PC-9 (cell line): ENCODE results near the gene SRL. TPM values are rescaled to one million over a fixed set of nuclear protein-coding genes. Genes with fewer than 3 reads are reported as not detected.
"Not testable (repeated sequence)": the region's sequence is repeated elsewhere in the genome, so short reads cannot be mapped to it uniquely, and the experiment has no call there.

Experiments used
- BruUV-seq: library from RNA; stranded (reverse); fragments of 400-500 nt; replicated peaks from 2 replicates; lab custom pipeline; 2021; lab: Mats Ljungman, UMichigan
- CTCF ChIA-PET: fragments of 300-600 bp; sonication (Branson Sonifier 250); formaldehyde crosslinking; loops from one replicate; lab custom pipeline; 2022; ENCODE audit warnings: antibody characterized with exemption; lab: Charles Lee
- POLR2A ChIA-PET: fragments of 300-600 bp; sonication (Branson Sonifier 250); formaldehyde crosslinking; loops from one replicate; lab custom pipeline; 2022; ENCODE audit warnings: antibody characterized with exemption; ENCODE audit not compliant: unreplicated experiment; lab: Charles Lee
- DNase-seq, 2 experiments: peaks; one replicate each; pipeline versions ENCODE4 v3.0.0 to v3.0.0-alpha.2; 2015 to 2022; ENCODE audit warnings: mixed read lengths in 1 of 2
- H2AFZ ChIP-seq: fragments of 200-600 bp; sonication (generic); 2 replicates; pipeline ENCODE4 v1.8.1; 2017; ENCODE audit warnings: antibody characterized with exemption
- H3F3A ChIP-seq: fragments of 200-600 bp; sonication (generic); 2 replicates; pipeline ENCODE4 v1.8.1; 2017; ENCODE audit warnings: antibody characterized with exemption, mild to moderate bottlenecking, low read depth; ENCODE audit not compliant: insufficient read depth
- H3K27ac ChIP-seq: fragments of 200-600 bp; sonication (generic); 2 replicates; pipeline ENCODE4 v1.6.1; 2016; ENCODE audit warnings: mixed run types
- H3K27me3 ChIP-seq: fragments of 200-600 bp; sonication (generic); 2 replicates; pipeline ENCODE4 v1.6.1; 2016; ENCODE audit warnings: low read depth, mixed run types; ENCODE audit not compliant: insufficient read depth
- H3K36me3 ChIP-seq: fragments of 200-600 bp; sonication (generic); 2 replicates; pipeline ENCODE4 v1.6.1; 2016; ENCODE audit warnings: low read depth, mixed run types
- H3K4me1 ChIP-seq: fragments of 200-600 bp; sonication (generic); replicated peaks from 2 replicates; pipeline ENCODE4 v1.6.1; 2016; ENCODE audit warnings: mixed run types; ENCODE audit not compliant: insufficient read depth
- H3K4me2 ChIP-seq: fragments of 200-600 bp; sonication (generic); 2 replicates; pipeline ENCODE4 v1.6.1; 2017; ENCODE audit warnings: mixed run types
- H3K4me3 ChIP-seq: fragments of 200-600 bp; sonication (generic); 2 replicates; pipeline ENCODE4 v1.6.1; 2016; ENCODE audit warnings: mixed run types
- H3K79me2 ChIP-seq: fragments of 200-600 bp; sonication (generic); 2 replicates; pipeline ENCODE4 v1.6.1; 2017; ENCODE audit warnings: low read depth, mixed run types
- H3K9me2 ChIP-seq: fragments of 200-600 bp; sonication (generic); 2 replicates; pipeline ENCODE4 v1.8.1; 2017; ENCODE audit warnings: mild to moderate bottlenecking; ENCODE audit not compliant: insufficient read depth
- H3K9me3 ChIP-seq: fragments of 200-600 bp; sonication (generic); 2 replicates; pipeline ENCODE4 v1.8.1; 2016; ENCODE audit warnings: low read depth; ENCODE audit not compliant: insufficient read depth
- H4K20me1 ChIP-seq: fragments of 200-600 bp; sonication (generic); 2 replicates; pipeline ENCODE4 v1.8.1; 2017; ENCODE audit not compliant: insufficient read depth
- CTCF ChIP-seq: fragments of 200-600 bp; sonication (generic); conservative IDR thresholded peaks from 2 replicates; pipeline ENCODE4 v1.6.1; 2017; ENCODE audit warnings: mixed run types, antibody characterized with exemption, mild to moderate bottlenecking, moderate library complexity
- EZH2 ChIP-seq: fragments of 200-600 bp; sonication (generic); IDR thresholded peaks from 2 replicates; pipeline ENCODE4 v1.8.0; 2017; ENCODE audit warnings: antibody characterized with exemption, low read depth
- intact Hi-C: fragments of 100-400 bp; cut with micrococcal nuclease; formaldehyde crosslinking; loops from one replicate; pipeline ENCODE4 v1.10.0; 2022; ENCODE audit not compliant: unreplicated experiment
- total RNA-seq: library from RNA; stranded (reverse); gene quantifications from 2 replicates; pipeline ENCODE4 v1.2.3, GENCODE V29; 2021

SRL gene
- total RNA-seq, 1 experiment from 2014 or later: not detected

- no TSS peak for BruUV-seq
- DNase-seq: peak; percentile 93 to 100
- H3F3A ChIP-seq: peaks cover 29% of the 10 kb centered on the region; the same call in 1 of the 2 replicates
- CTCF ChIA-PET: interaction anchor here (0.5 to 1.8 kb wide), 26 partner anchors 17 to 1119 kb away, joined by 3 to 47 read pairs (median 4); partner anchors contain the start of genes TFAP4 and ZNF213
- intact Hi-C loops: loop anchor here (1.0 to 10.0 kb wide), 10 partner anchors 18 to 559 kb away; partner anchors contain the start of genes ADCY9 and CREBBP
- TF ChIP-seq EZH2: no peak
- H3K9me3 ChIP-seq: no peaks in the 10 kb centered on the region
- H4K20me1 ChIP-seq: no peaks in the 10 kb centered on the region; the same call in 1 of the 2 replicates
- H3K27me3 ChIP-seq: no peaks in the 10 kb centered on the region
- peak overlapping the region; percentile 83 for H3K4me3 ChIP-seq
- peak overlapping the region; percentile 81 for H2AFZ ChIP-seq
- H3K4me2 ChIP-seq: peak overlapping the region; percentile 54
- H3K4me1 ChIP-seq: no peaks in the 10 kb centered on the region
- no peaks in the 10 kb centered on the region for H3K79me2 ChIP-seq
- peak overlapping the region; percentile 61 for H3K27ac ChIP-seq
- no peaks in the 10 kb centered on the region for H3K9me2 ChIP-seq
- H3K36me3 ChIP-seq: no peaks in the 10 kb centered on the region
- POLR2A ChIA-PET: interaction anchor here (0.5 to 1.6 kb wide), 13 partner anchors 12 to 846 kb away, joined by 3 to 35 read pairs (median 4); partner anchors contain the start of genes SRL and TFAP4
Measured at GRCh38 chr16:4253394-4254150, 11.7 kb upstream of the SRL start.

GRCh38 chr16:4253012-4253393, 11.1 kb upstream of the SRL start:
- not testable (repeated sequence) for H3K79me2 ChIP-seq, H3K9me2 ChIP-seq, H3K9me3 ChIP-seq, H3K27me3 ChIP-seq, DNase-seq, H3K4me1 ChIP-seq, H4K20me1 ChIP-seq, H3K36me3 ChIP-seq
- ChIA-PET POLR2A (interaction anchor here (0.6 to 1.6 kb wide), 5 partner anchors 22 to 270 kb away, joined by 3 to 13 read pairs (median 4); no protein-coding TSS in a partner anchor), CTCF (interaction anchor here (0.6 to 1.8 kb wide), 11 partner anchors 37 to 1241 kb away, joined by 4 to 47 read pairs (median 6); no protein-coding TSS in a partner anchor)
- H3K27ac ChIP-seq: peak overlapping the region; percentile 61
- peak overlapping the region; percentile 81 for H2AFZ ChIP-seq
- peak overlapping the region; percentile 83 for H3K4me3 ChIP-seq
- intact Hi-C loops: loop anchor here (1.0 to 10.0 kb wide), 5 partner anchors 70 to 558 kb away; partner anchors contain the start of gene CREBBP
- BruUV-seq: TSS peak; percentile 64
- H3F3A ChIP-seq: peaks cover 29% of the 10 kb centered on the region; the same call in 1 of the 2 replicates
- peak overlapping the region; percentile 54 for H3K4me2 ChIP-seq

- no peak overlapping the region for H3K27ac ChIP-seq
- no peak overlapping the region for H2AFZ ChIP-seq
- no TSS peak for BruUV-seq
- H3K79me2 ChIP-seq: no peaks in the 10 kb centered on the region
- H3K36me3 ChIP-seq: no peaks in the 10 kb centered on the region
- no peak for DNase-seq
- no peaks in the 10 kb centered on the region for H3K9me2 ChIP-seq
- H3K4me2 ChIP-seq: no peak overlapping the region
- ChIA-PET POLR2A (no interaction called here), CTCF (interaction anchor here (1.1 kb wide), 1 partner anchor 49 kb away, joined by 3 read pairs; no protein-coding TSS in a partner anchor)
- no peaks in the 10 kb centered on the region for H3K27me3 ChIP-seq
- no peaks in the 10 kb centered on the region for H3K4me1 ChIP-seq
- TF ChIP-seq CTCF: no peak
- no peak for TF ChIP-seq EZH2
- H4K20me1 ChIP-seq: no peaks in the 10 kb centered on the region
- no peaks in the 10 kb centered on the region for H3K9me3 ChIP-seq
- intact Hi-C loops: loop anchor here (5.0 to 10.0 kb wide), 4 partner anchors 153 to 555 kb away; partner anchors contain the start of gene CREBBP
- peaks cover 20% of the 10 kb centered on the region; the same call in 1 of the 2 replicates for H3F3A ChIP-seq
- no peak overlapping the region for H3K4me3 ChIP-seq
Measured at GRCh38 chr16:4249530-4250308, 7.8 kb upstream of the SRL start.
